CD4-positive, CD25-positive, alpha-beta regulatory T cell (primary cell): ENCODE data around the gene SEPTIN1. TPM values are rescaled to one million over a fixed set of nuclear protein-coding genes. Genes with fewer than 3 reads are reported as not detected.
"Not testable (repeated sequence)": the region's sequence is repeated elsewhere in the genome, so short reads cannot be mapped to it uniquely, and the experiment has no call there.

Experiments used
- ATAC-seq, 2 donors: fragments of 150-1000 bp; cut with Tn5 transposase; one replicate each; pipeline ENCODE4 v1.10.0; 2021; ENCODE audit warnings: low read depth in 2 of 2, moderate number of reproducible peaks in 2 of 2, moderate library complexity in 1 of 2
- DNase-seq, 3 donors: peaks; one replicate each; pipeline versions ENCODE4 v3.0.0 to v3.0.0-alpha.2; 2012 to 2022; ENCODE audit warnings: mixed read lengths in 1 of 3
- H3K27ac ChIP-seq: one replicate; pipeline ENCODE4 v1.7.0; 2013; ENCODE audit warnings: mild to moderate bottlenecking, low read length; ENCODE audit not compliant: insufficient read depth, poor library complexity, severe bottlenecking
- H3K27me3 ChIP-seq: one replicate; pipeline ENCODE4 v1.7.0; 2013; ENCODE audit warnings: low read length; ENCODE audit not compliant: control insufficient read depth, insufficient read depth
- H3K36me3 ChIP-seq: one replicate; pipeline ENCODE4 v1.7.0; 2013; ENCODE audit warnings: mild to moderate bottlenecking, low read length, moderate library complexity; ENCODE audit not compliant: control insufficient read depth, insufficient read depth
- H3K4me1 ChIP-seq: 2 replicates; pipeline ENCODE4 v1.7.0; 2013; ENCODE audit warnings: mild to moderate bottlenecking, low read length; ENCODE audit not compliant: insufficient read depth, control insufficient read depth, poor library complexity, severe bottlenecking
- H3K4me3 ChIP-seq: one replicate; pipeline ENCODE4 v1.7.0; 2013; ENCODE audit warnings: low read depth, mild to moderate bottlenecking, low read length, moderate library complexity
- H3K9me3 ChIP-seq, 2 experiments: 1 replicate in 1 of 2; 2 replicates in 1 of 2; pipeline ENCODE4 v1.7.0; 2013; ENCODE audit warnings: low read length in 2 of 2, mild to moderate bottlenecking in 1 of 2, moderate library complexity in 1 of 2; ENCODE audit not compliant: control insufficient read depth in 2 of 2
- H3K27ac Mint-ChIP-seq, 3 donors: one replicate each; pipeline ENCODE4 v1.8.0; 2020 to 2022; ENCODE audit warnings: mild to moderate bottlenecking in 3 of 3, mixed read lengths in 3 of 3, moderate library complexity in 2 of 3
- H3K27me3 Mint-ChIP-seq: one replicate; pipeline ENCODE4 v1.8.0; 2022; ENCODE audit warnings: mild to moderate bottlenecking, mixed read lengths
- H3K36me3 Mint-ChIP-seq: one replicate; pipeline ENCODE4 v1.8.0; 2020; ENCODE audit warnings: mixed read lengths
- H3K4me1 Mint-ChIP-seq, 4 donors: one replicate each; pipeline ENCODE4 v1.8.0; 2020 to 2022; ENCODE audit warnings: mixed read lengths in 4 of 4, mild to moderate bottlenecking in 1 of 4
- H3K4me3 Mint-ChIP-seq, 4 donors: one replicate each; pipeline ENCODE4 v1.8.0; 2020 to 2022; ENCODE audit warnings: mild to moderate bottlenecking in 4 of 4, mixed read lengths in 4 of 4, moderate library complexity in 3 of 4
- H3K9me3 Mint-ChIP-seq, 7 donors: one replicate each; pipeline ENCODE4 v1.8.0; 2020 to 2022; ENCODE audit warnings: mixed read lengths in 7 of 7, mild to moderate bottlenecking in 3 of 7, moderate library complexity in 2 of 7
- polyA plus RNA-seq, 4 donors: library from polyadenylated mRNA; unstranded; fragments of 300-500 nt; fragmentation: Illumina TruSeq; gene quantifications; one replicate each; pipeline ENCODE4 v1.2.3, GENCODE V29; 2021
- total RNA-seq: library from RNA; stranded (reverse); gene quantifications from one replicate; pipeline ENCODE4 v1.2.3, GENCODE V29; 2022

SEPTIN1 gene
- total and polyA plus RNA-seq, 5 donors from 2014 or later: 157 to 205 (median 181) TPM

DNA sequence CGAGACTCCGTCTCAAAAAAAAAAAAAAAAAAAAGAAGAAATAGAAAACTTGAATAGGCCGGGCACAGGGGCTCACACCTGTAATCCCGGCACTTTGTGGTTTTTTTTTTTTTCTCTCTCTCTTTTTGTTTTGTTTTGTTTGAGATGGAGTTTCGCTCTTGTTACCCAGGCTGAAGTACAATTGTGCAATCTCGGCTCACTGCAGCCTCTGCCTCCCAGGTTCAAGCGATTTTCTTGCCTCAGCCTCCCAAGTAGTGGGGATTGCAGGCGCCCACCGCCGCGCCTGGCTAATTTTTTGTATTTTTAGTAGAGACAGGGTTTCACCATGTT lies 38.9 kb downstream of the SEPTIN1 start:
- H3K27ac Mint-ChIP-seq, H3K36me3 ChIP-seq, H3K4me1 Mint-ChIP-seq, H3K4me1 ChIP-seq, H3K36me3 Mint-ChIP-seq, H3K4me3 Mint-ChIP-seq, H3K27ac ChIP-seq, H3K27me3 ChIP-seq, ATAC-seq, H3K9me3 Mint-ChIP-seq, DNase-seq, H3K9me3 ChIP-seq, H3K4me3 ChIP-seq, H3K27me3 Mint-ChIP-seq: not testable (repeated sequence)

GRCh38 chr16:30342751-30343490 lies 39.4 kb downstream of the SEPTIN1 start:
- H3K36me3 Mint-ChIP-seq: no peaks in the 10 kb centered on the region
- H3K9me3 Mint-ChIP-seq: no peaks in the 10 kb centered on the region
- no peak overlapping the region for H3K27ac ChIP-seq
- H3K4me1 Mint-ChIP-seq: peaks cover 0 to 2% (median 0%) of the 10 kb centered on the region in 4 donors
- H3K4me1 ChIP-seq: no peaks in the 10 kb centered on the region
- H3K4me3 ChIP-seq: no peak overlapping the region
- no peak for ATAC-seq
- no peaks in the 10 kb centered on the region for H3K9me3 ChIP-seq
- no peaks in the 10 kb centered on the region for H3K27me3 ChIP-seq
- no peaks in the 10 kb centered on the region for H3K27me3 Mint-ChIP-seq
- no peaks in the 10 kb centered on the region for H3K36me3 ChIP-seq
- no peak overlapping the region for H3K4me3 Mint-ChIP-seq
- no peak overlapping the region for H3K27ac Mint-ChIP-seq
- DNase-seq: no peak

- not testable (repeated sequence) for H3K36me3 Mint-ChIP-seq, H3K36me3 ChIP-seq, H3K27me3 Mint-ChIP-seq, ATAC-seq, H3K4me1 ChIP-seq, H3K9me3 ChIP-seq, H3K4me3 Mint-ChIP-seq, H3K27ac ChIP-seq, H3K27me3 ChIP-seq, H3K9me3 Mint-ChIP-seq, H3K27ac Mint-ChIP-seq, H3K4me3 ChIP-seq, H3K4me1 Mint-ChIP-seq, DNase-seq
These were observed 40.4 kb downstream of the SEPTIN1 start for GRCh38 chr16:30341971-30342370.

- Mint-ChIP-seq H3K27ac (no peak overlapping the region), H3K27me3 (no peaks in the 10 kb centered on the region), H3K9me3 (no peaks in the 10 kb centered on the region), H3K36me3 (no peaks in the 10 kb centered on the region), H3K4me1 (peaks cover 0 to 13% (median 0%) of the 10 kb centered on the region in 4 donors), H3K4me3 (no peak overlapping the region)
- Histone ChIP-seq H3K4me3 (no peak overlapping the region), H3K36me3 (no peaks in the 10 kb centered on the region), H3K27ac (no peak overlapping the region), H3K27me3 (no peaks in the 10 kb centered on the region), H3K9me3 (no peaks in the 10 kb centered on the region), H3K4me1 (peaks cover 4% of the 10 kb centered on the region)
- ATAC-seq (no peak), DNase-seq (no peak)
These were observed 41.7 kb downstream of the SEPTIN1 start for GRCh38 chr16:30340621-30341020.

- H3K27me3 ChIP-seq, H3K4me1 ChIP-seq, H3K27ac ChIP-seq, DNase-seq, H3K36me3 ChIP-seq, H3K9me3 ChIP-seq, ATAC-seq, H3K36me3 Mint-ChIP-seq, H3K4me3 ChIP-seq, H3K27ac Mint-ChIP-seq, H3K27me3 Mint-ChIP-seq, H3K9me3 Mint-ChIP-seq: not testable (repeated sequence)
- peak overlapping the region in 1 of 4 donors; percentile 78 for H3K4me3 Mint-ChIP-seq
- peaks cover 0 to 19% (median 0%) of the 10 kb centered on the region in 4 donors for H3K4me1 Mint-ChIP-seq
These were observed 43.6 kb downstream of the SEPTIN1 start for GRCh38 chr16:30338715-30339114.

GRCh38 chr16:30337964-30338357 lies 44.4 kb downstream of the SEPTIN1 start:
- peak overlapping the region in 2 of 4 donors; percentile 63 to 68 for H3K4me3 Mint-ChIP-seq

GRCh38 chr16:30335598-30336474 lies 46.5 kb downstream of the SEPTIN1 start:
- peak overlapping the region; percentile 84 for H3K27ac ChIP-seq
- no peak for ATAC-seq

More at GRCh38 chr16:30337964-30338357, 44.4 kb downstream of the SEPTIN1 start:
- not testable (repeated sequence) for H3K4me1 ChIP-seq, H3K4me3 ChIP-seq, DNase-seq, H3K36me3 ChIP-seq, H3K27ac ChIP-seq, ATAC-seq, H3K9me3 ChIP-seq, H3K9me3 Mint-ChIP-seq, H3K36me3 Mint-ChIP-seq, H3K27me3 ChIP-seq, H3K27me3 Mint-ChIP-seq
- Mint-ChIP-seq H3K27ac (peak overlapping the region in 1 of 3 donors; percentile 20), H3K4me1 (peaks cover 0 to 21% (median 0%) of the 10 kb centered on the region in 4 donors)

More at GRCh38 chr16:30335598-30336474, 46.5 kb downstream of the SEPTIN1 start:
- Mint-ChIP-seq H3K36me3 (no peaks in the 10 kb centered on the region), H3K27me3 (no peaks in the 10 kb centered on the region), H3K4me1 (peaks cover 0 to 32% (median 2%) of the 10 kb centered on the region in 4 donors), H3K9me3 (no peaks in the 10 kb centered on the region), H3K27ac (peak overlapping the region; percentile 76 to 90 (median 82)), H3K4me3 (peak overlapping the region; percentile 85 to 97 (median 93))
- no peaks in the 10 kb centered on the region for H3K9me3 ChIP-seq
- H3K27me3 ChIP-seq: no peaks in the 10 kb centered on the region
- H3K36me3 ChIP-seq: no peaks in the 10 kb centered on the region
- peak overlapping the region; percentile 76 for H3K4me3 ChIP-seq
- DNase-seq: peak in 1 of 3 donors; percentile 37
- H3K4me1 ChIP-seq: peaks cover 4% of the 10 kb centered on the region
